ENCODE measurements around the gene ZNF662. TPM values are rescaled to one million over a fixed set of nuclear protein-coding genes. Genes with fewer than 3 reads are reported as not detected.
"Not testable (repeated sequence)": the region's sequence is repeated elsewhere in the genome, so short reads cannot be mapped to it uniquely, and the experiment has no call there.

Gene ZNF662
- total RNA-seq, 1 donor from 2014 or later: 6.6 TPM

DNA sequence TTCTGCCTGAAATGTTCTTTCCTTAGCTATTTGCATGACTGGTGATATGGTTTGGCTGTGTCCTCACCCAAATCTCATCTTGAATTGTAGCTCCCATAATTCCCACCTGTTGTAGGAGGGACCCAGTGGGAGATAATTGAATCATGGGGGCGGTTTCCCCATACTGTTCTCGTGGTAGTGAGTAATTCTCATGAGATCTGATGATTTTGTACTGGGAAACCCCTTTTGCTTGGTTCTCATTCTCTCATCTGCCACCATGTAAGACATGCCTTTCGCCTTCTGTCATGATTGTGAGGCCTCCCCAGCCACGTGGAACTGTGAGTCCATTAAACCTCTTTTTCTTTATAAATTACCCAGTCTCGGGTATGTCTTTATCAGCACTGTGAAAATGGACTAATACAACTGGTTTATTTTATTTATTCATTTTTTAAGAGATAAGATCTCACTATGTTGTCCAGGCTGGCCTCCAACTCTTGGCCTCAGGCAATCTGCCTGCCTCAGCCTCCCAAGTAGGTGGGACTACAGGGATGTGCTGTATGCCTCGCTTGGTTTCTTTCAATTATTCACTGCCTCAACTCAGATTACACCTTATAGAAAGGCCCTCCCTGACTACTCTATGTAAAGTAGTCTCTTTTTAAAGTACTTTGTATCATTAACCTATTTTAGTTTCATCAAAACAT lies 22.6 kb upstream of the ZNF662 start:
- intact Hi-C loops (cut with DNase I); DNase-seq (ENCODE audit: low spot score): not testable (repeated sequence)

DNA sequence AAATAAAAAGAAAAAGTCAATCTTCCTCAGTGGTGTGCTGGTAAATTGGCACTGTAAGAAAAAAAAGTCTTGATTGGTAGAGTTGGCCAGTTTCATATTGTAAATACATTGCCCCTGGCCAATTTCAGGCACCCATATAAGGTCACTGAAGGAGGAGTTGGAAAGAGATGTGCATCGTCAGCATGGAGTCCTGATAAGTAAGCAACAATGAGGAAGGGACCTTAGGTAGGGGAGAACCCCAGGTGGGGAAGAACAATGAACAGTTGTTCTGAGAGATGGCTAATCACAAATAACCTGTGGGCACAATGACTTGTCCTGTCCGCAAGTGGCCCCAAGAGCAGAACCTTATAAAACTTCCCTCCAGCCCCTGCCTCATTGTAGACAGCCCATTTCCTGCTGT lies 21.6 kb upstream of the ZNF662 start:
- intact Hi-C loops (cut with DNase I): no loop called here
- DNase-seq (ENCODE audit: low spot score): no peak

DNA sequence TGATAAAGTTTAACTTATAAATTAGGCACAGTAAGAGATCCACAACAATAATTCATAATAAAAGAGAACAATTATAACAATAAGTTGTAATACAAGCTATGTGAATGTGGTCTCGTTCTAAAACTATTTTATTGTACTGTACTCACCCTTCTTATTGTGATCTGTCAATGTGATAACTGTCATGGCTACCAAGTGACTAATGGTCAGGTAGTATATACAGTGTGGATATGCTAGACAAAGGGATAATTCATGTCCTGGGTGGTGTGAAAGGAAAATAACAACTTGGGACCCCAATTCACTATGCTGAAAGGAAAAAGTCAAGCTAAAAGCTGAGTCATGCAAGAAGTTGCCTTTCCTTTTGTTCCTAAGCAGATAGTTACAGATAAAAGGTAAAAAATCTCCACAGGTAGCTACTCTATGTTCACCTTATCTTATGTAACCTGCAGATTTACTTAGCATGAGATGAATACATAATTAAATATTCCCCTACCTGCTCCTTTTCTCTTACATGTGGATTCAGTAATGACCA lies 19.6 kb upstream of the ZNF662 start:
- intact Hi-C loops (cut with DNase I): no loop called here
- no peak for DNase-seq (ENCODE audit: low spot score)

DNA sequence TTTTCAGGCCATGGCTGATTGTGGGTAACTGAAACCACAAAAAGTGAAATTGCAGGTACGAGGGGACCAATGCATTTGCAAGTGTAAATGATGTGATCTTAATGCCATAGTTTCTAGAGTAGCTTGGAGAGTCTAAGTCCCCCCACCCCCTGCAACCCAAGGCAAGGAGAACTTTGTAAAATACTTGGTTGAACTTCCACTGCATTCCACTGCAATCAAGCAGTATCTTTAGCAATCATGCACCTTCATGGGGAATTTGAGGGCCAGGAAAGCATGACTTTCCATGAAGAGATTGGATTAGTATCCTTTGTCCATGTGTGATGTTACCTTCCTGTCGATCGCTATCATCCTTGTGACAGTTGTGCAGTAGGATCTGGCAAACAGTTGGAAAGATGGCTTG lies 18.9 kb upstream of the ZNF662 start:
- intact Hi-C loops (cut with DNase I): no loop called here
- no peak for DNase-seq (ENCODE audit: low spot score)

DNA sequence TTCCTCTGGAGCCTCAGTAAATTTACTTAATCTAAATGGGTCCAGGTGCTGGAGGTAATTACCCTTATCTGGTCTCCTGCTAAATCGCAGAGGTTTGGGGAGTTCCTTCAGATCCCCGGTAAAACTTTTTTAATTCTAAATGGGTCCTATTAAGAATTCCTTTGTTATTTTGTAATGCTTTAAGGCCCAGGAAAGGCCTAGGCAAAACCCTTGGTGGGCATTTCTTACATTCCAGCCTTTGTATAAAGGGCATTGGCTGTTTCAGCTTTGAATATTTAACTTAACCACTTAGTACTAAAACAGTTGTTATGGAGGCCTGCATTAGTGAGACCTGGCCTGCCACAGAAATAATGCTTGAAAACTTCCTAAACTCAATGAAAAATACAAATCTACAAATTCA lies 14.9 kb upstream of the ZNF662 start:
- no peak for DNase-seq (ENCODE audit: low spot score)
- intact Hi-C loops (cut with DNase I): no loop called here

DNA sequence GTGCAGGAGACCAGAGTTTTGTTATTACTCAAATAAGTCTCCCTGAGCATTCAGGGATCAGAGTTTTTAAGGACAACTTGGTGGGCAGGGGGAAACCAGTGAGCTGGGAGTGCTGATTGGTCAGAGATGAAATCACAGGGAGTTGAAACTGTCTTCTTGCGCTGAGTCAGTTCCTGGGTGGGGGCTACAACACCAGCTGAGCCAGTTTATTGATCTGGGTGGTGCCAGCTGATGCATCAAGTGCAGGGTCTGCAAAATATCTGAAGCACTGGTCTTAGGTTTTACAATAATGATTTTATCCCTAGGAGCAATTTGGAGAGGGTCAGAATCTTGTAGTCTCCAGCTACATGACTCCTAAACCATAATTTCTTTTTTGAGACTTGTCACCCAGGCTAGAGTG lies 13.8 kb upstream of the ZNF662 start:
- intact Hi-C loops (cut with DNase I): no loop called here

DNA sequence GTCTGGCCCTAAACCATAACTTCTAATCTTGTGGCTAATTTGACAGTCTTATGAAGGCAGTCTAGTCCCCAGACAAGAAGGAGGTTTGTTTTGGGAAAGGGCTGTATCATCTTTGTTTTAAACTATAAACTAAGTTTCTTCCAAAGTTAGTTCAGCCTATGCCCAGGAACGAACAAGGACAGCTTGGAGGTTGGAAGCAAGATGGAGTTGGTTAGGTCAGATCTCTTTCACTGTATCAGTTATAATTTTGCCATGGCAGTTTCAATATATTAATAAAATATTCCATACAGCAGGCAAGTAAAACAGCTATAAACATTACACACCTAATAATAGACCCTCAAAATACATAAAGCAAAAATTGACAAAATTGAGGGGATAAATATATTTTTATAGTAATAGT lies 13.1 kb upstream of the ZNF662 start:
- intact Hi-C loops (cut with DNase I): no loop called here
- DNase-seq (ENCODE audit: low spot score): no peak

More for the DNA sequence above, 13.8 kb upstream of the ZNF662 start:
- no peak for DNase-seq (ENCODE audit: low spot score)

DNA sequence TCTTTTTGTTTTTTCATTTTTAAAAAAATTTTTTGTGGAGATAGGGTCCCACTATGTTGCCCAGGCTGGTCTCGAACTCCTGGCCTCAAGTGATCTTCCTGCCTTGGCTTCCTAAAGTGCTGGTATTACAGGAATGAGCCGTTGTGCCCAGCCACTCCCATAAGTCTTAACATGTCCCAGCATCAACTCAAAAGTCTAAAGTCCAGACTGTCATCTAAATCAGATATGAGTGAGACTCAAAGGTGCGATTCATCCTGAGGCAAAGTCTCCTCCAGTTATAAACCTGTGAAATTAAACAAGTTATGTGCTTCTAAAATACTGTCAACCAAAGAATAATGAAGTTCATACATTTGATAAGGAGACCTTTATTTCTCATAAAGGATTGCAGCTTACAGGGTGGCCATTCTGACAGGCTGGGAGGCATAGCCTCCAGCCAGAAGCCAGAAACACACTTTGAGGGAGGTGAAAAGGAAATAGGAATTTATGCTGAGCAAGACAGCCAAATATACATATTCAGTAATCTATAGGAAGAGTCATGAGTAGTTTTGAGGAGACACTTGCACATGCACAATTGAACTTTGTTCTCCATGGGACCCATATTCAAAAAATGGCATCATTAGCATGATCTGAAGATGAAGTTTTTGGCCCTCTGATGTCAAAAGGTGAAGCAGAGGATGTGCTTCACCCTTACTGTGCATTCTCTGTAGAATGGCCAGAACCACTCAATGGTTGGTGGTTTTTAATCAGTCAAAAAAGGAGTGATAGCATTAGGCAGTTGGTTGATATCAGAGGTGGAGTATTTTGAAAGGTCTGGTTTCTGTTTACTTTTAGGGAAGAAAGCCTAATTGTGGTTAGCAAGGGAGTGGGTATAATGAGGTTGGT lies 11.0 kb upstream of the ZNF662 start:
- no peak for DNase-seq (ENCODE audit: low spot score)
- intact Hi-C loops (cut with DNase I): no loop called here

DNA sequence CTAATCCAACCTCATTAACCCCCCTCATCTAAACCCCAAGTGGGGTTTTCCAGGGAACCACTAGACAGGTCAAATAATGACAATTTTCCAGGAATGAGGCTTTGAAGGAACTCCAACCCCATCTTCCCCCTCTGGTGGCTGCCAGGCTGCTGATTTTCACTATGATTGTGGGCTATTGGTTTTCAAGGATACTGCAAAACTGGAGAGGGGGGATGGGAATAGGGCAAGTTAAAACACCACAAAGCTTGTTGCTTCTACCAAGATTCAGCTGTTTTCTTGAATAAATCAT lies 10.4 kb upstream of the ZNF662 start:
- intact Hi-C loops (cut with DNase I): no loop called here
- no peak for DNase-seq (ENCODE audit: low spot score)

DNA sequence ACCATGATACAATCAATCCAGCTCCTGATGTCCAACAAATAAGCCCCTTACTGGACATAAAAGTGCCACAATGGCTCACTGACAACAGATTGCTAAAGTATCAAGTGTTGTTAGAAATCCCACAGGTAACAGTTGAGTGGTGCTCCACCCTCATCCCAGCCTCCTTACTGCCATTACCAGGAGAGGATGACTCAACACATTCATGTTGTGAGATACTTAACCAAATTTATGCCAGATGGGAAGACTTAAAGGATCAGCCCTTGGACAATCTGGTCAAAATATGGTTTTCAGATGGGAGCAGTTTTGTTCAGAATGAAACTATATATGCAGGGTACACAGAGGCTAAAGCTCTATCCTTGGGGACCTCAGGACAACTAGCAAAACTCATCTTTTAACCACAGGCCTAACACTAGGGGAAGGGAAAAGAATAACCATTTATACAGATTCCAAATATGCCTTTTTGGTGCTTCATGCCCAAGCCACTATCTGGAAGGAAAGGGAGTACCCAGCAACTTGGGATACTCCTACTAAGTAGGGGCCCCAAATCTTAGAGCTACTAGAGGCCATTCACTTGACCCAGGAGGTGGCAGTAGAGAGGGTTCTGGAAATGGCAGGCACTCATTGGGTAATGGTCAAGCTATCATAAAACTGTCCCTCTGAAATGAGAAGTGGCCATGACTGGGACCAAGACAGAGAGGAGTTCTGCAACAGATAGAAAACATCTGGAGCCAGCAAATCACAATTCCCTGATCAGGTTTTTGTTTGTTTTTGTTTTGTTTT lies 6.9 kb upstream of the ZNF662 start:
- DNase-seq (ENCODE audit: low spot score): no peak
- intact Hi-C loops (cut with DNase I): no loop called here

DNA sequence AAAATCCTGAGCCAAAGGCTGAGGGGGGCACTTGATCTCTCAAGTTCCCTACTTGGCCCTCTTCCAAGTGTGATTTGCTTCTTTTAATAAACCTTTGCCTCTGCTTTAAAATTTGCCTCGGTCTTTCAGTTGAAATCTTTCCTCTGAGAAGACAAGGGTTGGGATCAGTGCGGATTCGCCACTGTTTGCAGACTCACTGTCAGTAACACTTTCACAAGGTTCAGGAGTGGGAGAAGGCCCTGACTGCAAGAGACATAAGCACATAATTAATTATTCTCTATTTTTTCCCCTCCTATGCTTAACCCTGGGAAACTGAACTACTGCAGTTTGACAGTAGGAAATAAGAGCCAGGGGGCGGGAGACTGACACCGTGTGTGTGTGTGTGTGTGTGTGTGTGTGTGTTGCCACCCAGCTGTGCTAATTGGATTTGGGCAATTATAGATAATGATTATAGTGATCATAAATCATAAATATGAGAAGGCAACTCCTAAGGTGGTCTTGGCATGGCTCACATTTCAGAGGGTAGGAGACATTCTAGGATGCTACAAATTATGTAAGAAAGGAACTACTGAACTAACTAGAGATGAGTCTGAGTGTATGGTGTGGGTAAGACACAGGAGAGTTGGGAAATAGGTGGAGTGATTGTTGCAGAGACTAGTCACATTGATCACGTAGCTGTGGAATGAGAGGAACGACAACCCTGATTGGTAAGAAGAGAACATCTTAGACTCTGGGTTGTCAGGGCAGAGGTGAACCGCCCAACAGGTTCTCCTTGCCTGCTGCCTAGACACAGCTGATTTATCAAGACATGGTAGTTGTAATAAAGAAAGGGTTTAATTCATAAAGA lies 5.5 kb upstream of the ZNF662 start:
- DNase-seq (ENCODE audit: low spot score): no peak
- intact Hi-C loops (cut with DNase I): no loop called here

DNA sequence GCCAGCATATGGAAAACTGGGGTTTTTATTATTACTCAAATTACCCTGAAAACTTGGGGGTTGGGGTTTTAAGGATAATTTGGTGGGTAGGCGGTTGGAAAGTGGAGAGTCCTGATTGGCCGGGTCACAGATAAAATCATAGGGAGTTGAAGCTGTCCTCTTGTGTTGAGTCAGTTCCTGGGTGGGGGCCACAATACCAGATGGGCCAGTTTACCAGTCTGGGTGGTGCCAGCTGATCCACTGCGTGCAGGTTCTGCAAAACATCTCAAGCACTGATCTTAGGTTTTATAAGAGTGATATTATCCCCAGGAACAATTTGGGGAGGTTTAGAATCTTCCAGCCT lies 4.9 kb upstream of the ZNF662 start:
- intact Hi-C loops (cut with DNase I): no loop called here
- DNase-seq (ENCODE audit: low spot score): no peak

DNA sequence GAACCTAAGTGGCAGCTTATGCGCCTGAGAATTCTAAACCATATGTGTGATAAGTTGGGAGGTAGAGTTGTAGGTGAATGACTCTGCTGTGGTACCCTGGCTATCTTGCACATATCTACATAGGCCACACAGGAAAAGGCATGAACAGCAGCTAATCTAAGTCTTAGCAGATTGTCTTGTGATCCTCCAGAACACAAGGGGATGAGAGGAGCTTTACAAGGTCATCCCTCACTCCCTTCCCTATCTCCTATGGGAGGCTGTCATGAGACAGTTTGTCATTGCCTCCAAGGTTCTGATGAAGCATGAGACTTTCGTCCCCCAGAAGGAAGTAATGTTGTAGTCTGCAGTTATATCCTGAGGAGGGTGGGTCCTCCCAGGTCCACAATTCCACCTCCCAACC lies 3.7 kb upstream of the ZNF662 start:
- intact Hi-C loops (cut with DNase I): no loop called here
- DNase-seq (ENCODE audit: low spot score): no peak

DNA sequence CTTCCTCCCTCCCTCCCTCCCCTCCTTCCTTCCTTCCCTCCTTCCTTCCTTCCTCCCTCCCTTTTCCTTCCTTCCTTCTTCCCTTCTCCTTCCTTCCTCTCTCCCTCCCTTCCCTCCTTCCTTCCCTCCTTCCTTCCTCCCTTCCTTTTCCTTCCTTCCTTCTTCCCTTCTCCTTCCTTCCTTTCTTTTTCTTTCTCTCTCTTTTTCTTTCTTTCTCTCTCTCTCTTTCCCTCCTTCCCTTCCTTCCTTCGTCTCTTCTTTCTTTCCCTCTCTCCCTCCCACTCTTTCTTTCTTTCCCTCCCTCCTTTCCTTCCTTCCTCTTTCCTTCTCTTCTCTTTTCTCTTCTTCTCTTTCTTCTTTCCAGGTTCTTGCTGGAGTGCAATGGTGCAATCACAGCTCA lies 1.9 kb upstream of the ZNF662 start:
- intact Hi-C loops (cut with DNase I): no loop called here
- no peak for DNase-seq (ENCODE audit: low spot score)

DNA sequence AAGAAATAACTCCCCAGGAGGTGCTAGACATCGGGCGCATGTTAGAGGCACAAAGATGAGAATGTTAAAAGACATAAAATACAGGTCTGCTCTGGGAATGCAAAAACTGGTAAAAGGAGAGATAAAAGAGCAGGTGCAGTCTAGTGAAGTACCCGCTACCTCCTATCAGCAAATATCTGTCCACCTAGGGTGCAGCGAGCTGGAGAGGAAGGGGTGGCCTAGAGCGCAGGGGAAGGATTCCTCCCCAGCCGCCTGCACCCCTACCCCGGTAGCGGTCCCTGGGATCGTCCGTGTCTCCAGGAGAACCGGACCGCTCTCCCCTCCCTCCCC lies 237 bp upstream of the ZNF662 start:
- intact Hi-C loops (cut with DNase I): no loop called here

DNA sequence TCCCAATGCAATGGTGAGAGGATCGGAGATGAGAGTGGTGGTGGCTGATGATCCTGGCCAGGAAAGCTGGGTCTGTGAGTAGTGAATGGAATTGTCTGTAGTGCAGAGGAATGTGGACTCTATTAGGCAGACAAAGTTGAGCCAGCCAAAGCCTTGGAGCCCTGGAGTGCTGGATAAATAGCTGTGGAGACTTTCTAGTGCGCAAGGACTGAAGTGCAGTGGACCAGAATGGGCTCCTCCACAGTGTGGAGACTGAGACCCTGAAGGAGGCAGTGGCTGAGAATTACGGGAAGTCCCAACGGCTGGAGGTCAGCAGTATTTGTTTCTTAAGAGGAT lies 874 bp downstream of the ZNF662 start:
- DNase-seq (ENCODE audit: low spot score): no peak
- intact Hi-C loops (cut with DNase I): no loop called here

More for the DNA sequence above, 237 bp upstream of the ZNF662 start:
- no peak for DNase-seq (ENCODE audit: low spot score)

DNA sequence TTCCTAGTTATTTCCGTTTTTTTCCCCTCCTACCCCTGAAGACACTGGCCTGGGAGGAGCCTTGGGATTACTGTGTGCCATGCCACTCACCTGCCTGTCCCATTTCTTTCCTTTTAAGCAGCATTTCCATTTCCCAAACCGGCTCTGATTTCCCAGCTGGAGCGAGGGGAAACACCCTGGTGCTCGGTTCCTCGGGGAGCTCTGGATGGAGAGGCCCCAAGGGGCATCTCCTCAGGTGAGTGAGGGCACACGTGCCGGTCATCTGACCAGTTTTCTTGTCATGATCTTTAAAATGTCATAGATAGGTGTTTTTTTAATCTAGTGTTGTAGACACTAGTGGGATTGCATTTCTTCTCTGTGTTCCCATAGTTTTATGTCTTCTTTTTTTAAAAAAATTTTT lies 2.7 kb downstream of the ZNF662 start:
- intact Hi-C loops (cut with DNase I): no loop called here
- no peak for DNase-seq (ENCODE audit: low spot score)

DNA sequence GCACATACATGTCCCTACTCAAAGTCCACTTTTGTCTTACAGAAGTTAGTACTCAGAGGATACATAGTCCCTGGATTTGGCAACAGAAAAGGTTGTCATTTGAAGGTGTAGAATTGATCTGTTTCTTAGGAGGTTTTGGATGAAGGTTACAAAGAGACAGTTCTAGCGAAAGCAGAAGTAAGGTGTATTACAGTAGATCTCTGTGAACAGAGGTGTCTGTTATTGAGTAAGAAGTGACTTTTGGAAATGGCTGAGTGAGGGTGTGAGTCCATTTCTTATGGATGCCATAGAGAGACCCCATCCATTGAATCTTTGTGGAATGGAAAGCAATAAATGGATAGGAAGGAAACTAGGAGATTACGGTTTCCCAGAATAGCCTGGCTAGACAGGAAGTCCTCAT lies 5.6 kb downstream of the ZNF662 start:
- intact Hi-C loops (cut with DNase I): no loop called here
- DNase-seq (ENCODE audit: low spot score): no peak

DNA sequence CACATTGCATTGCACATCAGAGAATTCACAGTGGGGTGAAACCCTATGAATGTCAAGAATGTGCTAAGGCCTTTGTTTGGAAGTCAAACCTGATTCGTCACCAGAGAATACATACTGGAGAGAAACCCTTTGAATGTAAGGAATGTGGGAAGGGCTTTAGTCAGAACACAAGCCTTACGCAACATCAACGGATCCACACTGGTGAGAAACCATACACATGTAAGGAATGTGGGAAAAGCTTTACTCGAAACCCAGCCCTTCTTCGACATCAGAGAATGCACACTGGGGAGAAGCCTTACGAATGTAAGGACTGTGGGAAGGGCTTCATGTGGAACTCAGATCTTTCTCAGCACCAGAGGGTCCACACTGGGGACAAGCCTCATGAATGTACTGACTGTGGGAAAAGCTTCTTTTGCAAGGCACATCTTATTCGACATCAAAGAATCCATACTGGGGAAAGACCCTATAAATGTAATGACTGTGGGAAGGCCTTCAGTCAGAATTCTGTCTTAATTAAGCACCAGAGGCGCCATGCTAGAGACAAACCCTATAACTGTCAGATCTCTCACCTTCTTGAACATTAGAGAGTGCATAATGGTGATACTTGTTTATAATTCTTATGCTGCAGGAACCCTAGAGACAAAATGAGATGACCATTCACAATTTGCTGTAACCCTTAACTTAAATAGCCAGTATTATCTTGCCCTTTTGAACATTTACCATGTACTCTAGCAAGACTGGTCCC lies 9.0 kb downstream of the ZNF662 start:
- intact Hi-C loops (cut with DNase I): no loop called here
- no peak for DNase-seq (ENCODE audit: low spot score)
